ENCODE data around the gene RASEF. TPM values are rescaled to one million over a fixed set of nuclear protein-coding genes. Genes with fewer than 3 reads are reported as not detected.

RASEF gene
- total RNA-seq, 1 donor from 2014 or later, result 0.27 TPM

DNA sequence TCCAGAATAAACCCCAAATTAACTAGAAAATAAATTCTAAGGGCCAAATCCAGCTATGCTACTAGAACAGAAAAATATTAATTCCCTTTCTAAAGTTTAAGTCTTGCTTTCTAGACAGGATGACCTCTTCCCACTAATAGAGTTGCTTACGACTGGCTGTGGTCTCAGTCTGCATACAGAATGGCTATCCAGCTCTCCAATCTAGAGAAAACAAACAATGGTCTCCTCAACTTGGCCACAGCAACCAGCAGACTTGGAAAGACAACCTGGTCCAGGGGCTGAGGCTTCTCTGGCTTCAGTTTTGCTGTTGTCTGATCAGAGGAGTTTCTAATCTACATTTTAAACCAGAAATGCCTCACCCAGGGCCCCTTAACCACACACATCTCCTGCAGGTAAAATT lies 28.9 kb downstream of the RASEF start:
- H3K27me3 Mint-ChIP-seq (ENCODE audit: low read depth), result no peaks in the 10 kb centered on the region
- no peaks in the 10 kb centered on the region for H3K36me3 Mint-ChIP-seq (ENCODE audit: low read depth)
- peaks cover 7% of the 10 kb centered on the region for H3K4me1 Mint-ChIP-seq (ENCODE audit: low read depth)
- H3K9me3 Mint-ChIP-seq (ENCODE audit: low read depth), result no peaks in the 10 kb centered on the region
- H3K27ac Mint-ChIP-seq (ENCODE audit: unreplicated experiment), result no peak overlapping the region
- TF ChIP-seq, protein P1, sequence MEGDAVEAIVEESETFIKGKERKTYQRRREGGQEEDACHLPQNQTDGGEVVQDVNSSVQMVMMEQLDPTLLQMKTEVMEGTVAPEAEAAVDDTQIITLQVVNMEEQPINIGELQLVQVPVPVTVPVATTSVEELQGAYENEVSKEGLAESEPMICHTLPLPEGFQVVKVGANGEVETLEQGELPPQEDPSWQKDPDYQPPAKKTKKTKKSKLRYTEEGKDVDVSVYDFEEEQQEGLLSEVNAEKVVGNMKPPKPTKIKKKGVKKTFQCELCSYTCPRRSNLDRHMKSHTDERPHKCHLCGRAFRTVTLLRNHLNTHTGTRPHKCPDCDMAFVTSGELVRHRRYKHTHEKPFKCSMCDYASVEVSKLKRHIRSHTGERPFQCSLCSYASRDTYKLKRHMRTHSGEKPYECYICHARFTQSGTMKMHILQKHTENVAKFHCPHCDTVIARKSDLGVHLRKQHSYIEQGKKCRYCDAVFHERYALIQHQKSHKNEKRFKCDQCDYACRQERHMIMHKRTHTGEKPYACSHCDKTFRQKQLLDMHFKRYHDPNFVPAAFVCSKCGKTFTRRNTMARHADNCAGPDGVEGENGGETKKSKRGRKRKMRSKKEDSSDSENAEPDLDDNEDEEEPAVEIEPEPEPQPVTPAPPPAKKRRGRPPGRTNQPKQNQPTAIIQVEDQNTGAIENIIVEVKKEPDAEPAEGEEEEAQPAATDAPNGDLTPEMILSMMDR (IDR thresholded peaks at IDR 0.05), result no peak
- no peak overlapping the region for H3K4me3 Mint-ChIP-seq (ENCODE audit: unreplicated experiment)
- DNase-seq (ENCODE audit: low spot score), result no peak

DNA sequence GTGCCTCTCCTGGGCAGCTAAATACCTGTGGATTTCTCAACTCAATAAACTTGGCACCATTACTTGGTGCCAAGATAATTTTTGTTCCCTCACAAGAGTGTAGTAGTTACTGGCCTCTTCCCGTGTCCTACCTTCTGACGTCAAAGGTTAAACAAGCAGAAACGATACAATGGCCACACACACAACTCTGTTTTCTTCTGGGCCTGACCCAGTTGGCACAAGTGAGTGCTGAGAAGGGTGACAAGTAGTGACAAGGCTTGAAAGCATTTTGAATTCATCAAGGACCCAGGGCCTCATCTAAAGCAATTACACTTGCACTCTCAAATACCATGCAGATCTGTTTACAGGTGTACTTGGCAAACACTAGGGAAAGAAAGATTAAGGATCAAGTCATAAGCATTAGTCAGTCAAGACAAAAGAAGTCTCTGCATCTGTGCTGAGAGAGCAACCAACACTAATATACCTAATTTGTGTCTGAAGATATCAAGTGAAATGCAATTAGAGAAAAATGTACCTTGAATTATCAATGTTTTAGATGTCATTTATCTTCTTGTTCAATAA lies 30.8 kb downstream of the RASEF start:
- Mint-ChIP-seq H3K36me3 (ENCODE audit: low read depth) (no peaks in the 10 kb centered on the region), H3K9me3 (ENCODE audit: low read depth) (no peaks in the 10 kb centered on the region), H3K27ac (ENCODE audit: unreplicated experiment) (no peak overlapping the region), H3K27me3 (ENCODE audit: low read depth) (no peaks in the 10 kb centered on the region), H3K4me3 (ENCODE audit: unreplicated experiment) (no peak overlapping the region), H3K4me1 (ENCODE audit: low read depth) (peaks cover 18% of the 10 kb centered on the region)
- no peak for DNase-seq (ENCODE audit: low spot score)
- TF ChIP-seq, protein P1 (IDR thresholded peaks at IDR 0.05), result no peak

DNA sequence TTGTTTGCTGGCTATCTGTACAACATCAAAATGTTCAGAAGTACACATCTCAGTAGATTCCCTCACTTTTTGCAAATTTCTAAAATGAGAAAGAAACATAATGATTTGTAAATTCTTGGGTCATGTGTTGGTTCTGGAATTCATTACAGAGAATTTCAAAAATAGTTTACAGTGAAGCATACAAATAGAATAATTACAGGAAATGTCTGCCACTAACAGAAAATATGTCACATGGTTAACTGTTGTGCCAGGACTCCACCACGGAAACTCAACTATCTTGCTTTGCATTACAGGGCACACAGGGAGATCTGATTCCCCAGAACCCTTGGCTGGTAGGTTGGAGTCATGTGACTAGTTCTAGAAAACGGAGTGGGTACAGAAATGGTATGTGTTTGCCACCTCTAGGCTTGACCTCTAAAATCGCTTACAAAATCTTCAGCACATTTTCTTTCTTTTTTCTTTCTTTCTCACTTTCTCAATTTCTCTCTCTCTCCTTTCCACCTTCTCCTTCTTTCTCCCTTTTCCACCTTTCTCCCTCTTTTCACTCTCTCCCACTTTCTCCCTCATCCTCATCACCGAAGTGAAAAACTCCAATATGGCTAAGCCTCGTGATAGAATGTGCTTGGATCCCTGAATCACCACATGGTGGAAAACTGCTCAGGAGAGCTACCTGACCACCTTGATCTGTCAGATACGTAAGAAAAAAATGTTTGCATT lies 32.4 kb downstream of the RASEF start:
- H3K36me3 Mint-ChIP-seq (ENCODE audit: low read depth), result no peaks in the 10 kb centered on the region
- no peak overlapping the region for H3K27ac Mint-ChIP-seq (ENCODE audit: unreplicated experiment)
- no peak for DNase-seq (ENCODE audit: low spot score)
- no peaks in the 10 kb centered on the region for H3K27me3 Mint-ChIP-seq (ENCODE audit: low read depth)
- TF ChIP-seq, protein P1 (IDR thresholded peaks at IDR 0.05), result no peak
- peaks cover 24% of the 10 kb centered on the region for H3K4me1 Mint-ChIP-seq (ENCODE audit: low read depth)
- H3K4me3 Mint-ChIP-seq (ENCODE audit: unreplicated experiment), result no peak overlapping the region
- H3K9me3 Mint-ChIP-seq (ENCODE audit: low read depth), result no peaks in the 10 kb centered on the region

DNA sequence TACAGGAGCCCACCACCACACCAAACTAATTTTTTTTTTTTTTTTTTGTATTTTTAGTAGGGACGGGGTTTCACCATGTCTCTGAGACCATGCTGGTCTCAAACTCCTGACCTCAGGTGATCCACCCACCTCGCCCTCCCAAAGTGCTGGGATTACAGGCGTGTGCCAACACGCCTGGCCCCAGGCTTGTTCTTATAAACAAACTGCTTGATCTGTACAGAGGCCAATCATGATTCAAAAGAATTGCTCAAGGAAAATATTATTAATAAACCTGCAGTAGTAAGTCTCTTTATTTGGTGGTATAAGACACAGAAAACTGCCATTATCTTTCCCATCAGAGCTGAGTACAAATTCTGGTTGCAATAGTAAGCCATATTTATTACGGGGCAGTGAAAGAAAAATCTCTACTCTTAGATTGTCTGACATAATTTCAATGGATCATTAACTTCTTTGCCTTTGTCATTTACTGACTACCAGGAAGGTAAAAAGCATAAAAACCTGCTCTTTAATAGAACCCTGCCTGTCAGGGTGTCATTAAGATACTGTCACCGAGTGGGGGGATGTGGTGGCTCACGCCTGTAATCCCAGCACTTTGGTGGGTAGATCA lies 33.3 kb downstream of the RASEF start:
- H3K4me3 Mint-ChIP-seq (ENCODE audit: unreplicated experiment), result no peak overlapping the region
- H3K27ac Mint-ChIP-seq (ENCODE audit: unreplicated experiment), result no peak overlapping the region
- TF ChIP-seq, protein P1 (IDR thresholded peaks at IDR 0.05), result no peak
- no peak for DNase-seq (ENCODE audit: low spot score)
- H3K9me3 Mint-ChIP-seq (ENCODE audit: low read depth), result no peaks in the 10 kb centered on the region
- no peaks in the 10 kb centered on the region for H3K36me3 Mint-ChIP-seq (ENCODE audit: low read depth)
- H3K27me3 Mint-ChIP-seq (ENCODE audit: low read depth), result no peaks in the 10 kb centered on the region
- peaks cover 33% of the 10 kb centered on the region for H3K4me1 Mint-ChIP-seq (ENCODE audit: low read depth)

DNA sequence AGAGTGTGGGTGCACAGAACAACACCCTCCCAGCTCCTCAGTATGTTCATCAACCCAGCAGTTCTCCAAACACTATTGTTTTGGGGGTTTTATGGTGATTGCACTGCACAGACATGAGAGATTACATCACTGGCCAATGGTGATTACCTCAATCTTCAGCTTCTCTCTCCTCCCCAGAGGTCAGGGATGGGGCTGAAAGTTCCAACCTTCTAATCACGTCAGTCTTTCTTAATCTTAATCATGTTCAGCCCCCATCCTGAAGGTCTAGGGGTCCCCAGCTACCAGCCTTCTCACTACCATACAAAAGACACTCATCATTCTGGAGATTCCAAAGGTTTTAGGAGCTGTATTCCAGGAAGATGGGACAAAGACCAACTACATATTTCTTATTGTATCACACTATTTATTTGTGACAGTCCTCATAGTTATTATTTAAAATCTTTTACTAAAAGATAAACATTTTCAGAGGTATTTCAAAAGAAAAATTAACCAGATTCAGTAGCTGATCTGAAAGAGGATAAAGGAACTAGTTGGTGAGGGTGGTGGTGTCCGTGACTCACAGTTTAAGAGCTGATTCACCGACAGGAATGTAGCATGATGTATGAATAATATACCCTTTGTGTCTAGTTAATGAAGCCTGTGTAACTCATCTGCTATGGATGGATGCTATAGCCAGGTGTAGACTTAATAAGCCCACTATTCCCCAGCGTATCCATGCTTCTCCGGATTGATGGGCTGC lies 35.6 kb downstream of the RASEF start:
- no peak for DNase-seq (ENCODE audit: low spot score)
- Mint-ChIP-seq H3K27ac (ENCODE audit: unreplicated experiment) (peak overlapping the region; percentile 88), H3K4me1 (ENCODE audit: low read depth) (peaks cover 41% of the 10 kb centered on the region), H3K36me3 (ENCODE audit: low read depth) (no peaks in the 10 kb centered on the region), H3K4me3 (ENCODE audit: unreplicated experiment) (no peak overlapping the region), H3K27me3 (ENCODE audit: low read depth) (no peaks in the 10 kb centered on the region), H3K9me3 (ENCODE audit: low read depth) (no peaks in the 10 kb centered on the region)
- TF ChIP-seq, protein P1 (IDR thresholded peaks at IDR 0.05), result no peak

Measured in chondrocyte (in vitro differentiated cells).